Ramos (cell line): ENCODE data around the gene PSMD1.

ENCODE experiments used
- in situ Hi-C: fragments of 300-500 bp; cut with MboI; formaldehyde crosslinking; loops from one replicate; pipeline ENCODE4 v1.14.3; 2022; ENCODE audit warnings: low sequenced_read_pairs; ENCODE audit not compliant: unreplicated experiment

Gene PSMD1

DNA sequence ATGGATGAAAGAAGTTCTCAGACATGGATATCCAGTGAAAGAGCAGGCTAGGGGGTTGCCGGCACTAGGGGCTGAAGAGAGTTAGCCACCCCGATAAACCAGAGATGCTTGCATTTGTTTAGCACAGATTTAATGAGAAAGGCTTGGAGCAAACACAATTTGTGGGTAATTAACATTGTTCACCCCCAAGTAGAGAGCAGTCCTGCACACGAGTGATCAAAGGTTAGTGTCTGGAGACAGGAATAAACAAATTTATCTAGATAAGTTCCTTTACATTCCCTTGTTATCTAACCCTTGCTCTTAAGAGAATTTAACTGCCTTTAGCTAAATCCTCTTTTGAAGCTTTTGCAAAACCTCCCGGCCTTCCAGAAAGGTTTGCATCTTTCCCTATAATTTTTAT is 44.3 kb downstream of the PSMD1 start:
- in situ Hi-C loops = loop anchor here (25.0 kb wide), 1 partner anchor 311 kb away; no protein-coding TSS in a partner anchor

DNA sequence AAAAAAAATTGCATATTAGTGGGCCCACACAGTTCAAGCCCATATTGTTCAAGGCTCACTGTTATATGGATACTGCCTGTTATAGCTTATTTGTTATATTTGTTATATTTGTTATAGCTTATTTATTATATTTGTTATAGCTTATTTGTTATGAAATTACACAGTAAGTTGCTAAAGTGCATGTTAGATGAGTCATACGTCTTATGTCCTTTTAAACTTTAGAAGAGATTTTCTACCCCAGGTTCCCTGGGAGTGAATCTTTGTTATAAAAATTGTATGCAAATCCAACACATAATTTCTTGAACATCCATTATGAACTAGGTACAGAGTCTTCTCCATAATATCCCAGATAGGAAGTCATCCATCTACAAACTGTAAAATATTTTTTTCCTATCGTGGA is 46.1 kb downstream of the PSMD1 start:
- in situ Hi-C loops = loop anchor here (25.0 kb wide), 1 partner anchor 310 kb away; no protein-coding TSS in a partner anchor

DNA sequence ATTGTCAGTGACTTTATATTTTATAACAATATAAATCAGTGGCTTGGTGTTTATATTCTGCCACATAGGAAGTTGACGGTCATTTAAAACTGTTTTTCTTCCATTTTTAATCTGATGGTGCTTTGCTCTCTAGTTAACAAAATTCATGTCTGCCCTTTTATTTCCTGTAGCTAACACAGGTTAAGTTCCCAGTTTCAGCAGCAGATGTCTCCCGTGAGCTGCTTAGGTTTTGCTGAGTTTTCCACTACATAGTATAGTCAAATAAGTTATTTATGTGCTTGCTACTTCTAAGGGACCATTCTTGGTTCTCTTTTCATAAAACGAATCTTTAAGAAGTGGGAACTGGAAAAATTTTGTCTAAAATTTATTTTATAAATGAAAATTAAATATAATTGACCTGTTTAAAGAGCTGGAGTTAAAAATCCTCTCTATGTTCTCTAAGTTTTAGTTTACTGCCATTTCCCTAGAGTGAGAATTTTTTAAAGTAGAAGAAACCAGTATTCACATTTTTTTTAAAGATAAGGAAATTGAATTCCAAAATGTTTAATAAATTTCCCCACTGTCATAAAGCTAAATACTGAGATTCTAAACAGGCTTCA is 47.5 kb downstream of the PSMD1 start:
- in situ Hi-C loops = loop anchor here (25.0 kb wide), 1 partner anchor 308 kb away; no protein-coding TSS in a partner anchor

DNA sequence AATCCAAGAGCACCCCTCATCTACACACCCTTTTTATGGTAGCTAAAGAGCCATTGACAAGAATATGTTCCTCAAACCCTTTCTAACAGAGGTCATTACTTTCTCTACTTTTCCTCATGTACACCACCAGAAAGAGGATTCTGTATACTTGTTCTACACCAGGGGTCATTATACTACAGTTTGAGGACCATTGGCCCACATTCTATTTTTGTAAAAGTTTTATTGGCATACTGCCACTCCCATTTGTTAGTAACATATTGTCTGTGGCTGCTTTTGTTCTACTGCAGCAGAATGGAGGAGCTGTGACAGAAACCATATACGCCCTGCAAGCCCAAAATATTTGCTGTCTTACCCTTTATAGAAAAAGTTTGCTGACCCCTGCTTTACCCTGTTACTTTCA is 53.9 kb downstream of the PSMD1 start:
- in situ Hi-C loops = loop anchor here (25.0 kb wide), 1 partner anchor 302 kb away; no protein-coding TSS in a partner anchor

DNA sequence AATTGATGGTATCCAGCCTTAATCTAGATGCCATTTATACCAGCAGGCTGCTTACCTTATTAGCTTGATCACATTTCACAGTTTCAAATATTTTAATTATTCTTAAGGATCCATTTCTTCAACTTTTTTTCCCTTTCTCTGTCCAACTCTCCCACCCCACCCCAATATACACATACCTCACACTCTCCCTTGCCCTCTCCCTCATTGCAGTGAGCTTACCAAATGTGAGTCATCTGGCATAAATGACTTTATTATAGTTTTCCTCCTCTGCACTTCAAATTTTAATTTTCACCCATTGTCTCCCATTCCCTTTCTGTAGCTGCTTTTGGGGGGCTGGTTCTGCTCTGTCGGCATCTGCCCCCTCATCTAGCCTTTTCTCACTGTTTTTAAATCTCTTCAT is 55.3 kb downstream of the PSMD1 start:
- in situ Hi-C loops = loop anchor here (25.0 kb wide), 1 partner anchor 300 kb away; no protein-coding TSS in a partner anchor

DNA sequence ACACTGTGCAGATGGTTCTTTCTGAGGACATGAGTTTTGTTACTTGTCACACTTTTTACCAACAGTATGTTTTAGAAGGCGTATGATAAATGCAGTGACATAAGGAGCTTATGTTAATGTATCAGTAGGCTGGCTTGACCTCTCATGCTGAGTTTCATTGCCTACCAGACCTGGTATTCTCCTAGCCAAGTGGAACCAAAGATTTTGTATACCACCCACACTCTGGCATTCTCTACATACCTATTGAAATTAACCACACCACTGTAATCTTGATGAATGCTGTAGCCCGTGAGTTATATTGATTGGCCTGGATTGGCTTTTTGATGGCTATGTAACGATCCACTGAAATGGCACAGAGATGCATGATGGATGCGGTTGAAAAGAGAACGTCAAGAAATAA is 56.8 kb downstream of the PSMD1 start:
- in situ Hi-C loops = loop anchor here (25.0 kb wide), 1 partner anchor 299 kb away; no protein-coding TSS in a partner anchor

DNA sequence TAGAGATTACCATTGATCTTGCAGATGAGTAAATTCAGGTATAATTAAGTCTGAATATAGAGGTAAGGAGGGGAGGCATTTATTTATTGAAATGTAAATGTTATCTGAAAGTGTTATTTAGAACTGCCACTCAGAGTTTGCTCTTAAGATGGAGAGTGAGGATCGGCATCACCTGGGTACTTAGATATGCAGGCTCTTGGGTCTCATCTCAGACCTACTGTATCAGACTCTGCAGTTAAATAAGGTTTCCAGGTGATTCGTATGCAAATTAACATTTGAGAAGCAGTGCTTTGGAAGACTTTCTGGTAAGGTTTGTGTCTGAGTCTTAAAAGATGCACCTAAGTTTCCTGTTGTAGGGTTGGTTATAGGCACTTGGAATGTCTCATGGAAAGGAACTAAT is 59.0 kb downstream of the PSMD1 start:
- in situ Hi-C loops = loop anchor here (25.0 kb wide), 1 partner anchor 297 kb away; no protein-coding TSS in a partner anchor

DNA sequence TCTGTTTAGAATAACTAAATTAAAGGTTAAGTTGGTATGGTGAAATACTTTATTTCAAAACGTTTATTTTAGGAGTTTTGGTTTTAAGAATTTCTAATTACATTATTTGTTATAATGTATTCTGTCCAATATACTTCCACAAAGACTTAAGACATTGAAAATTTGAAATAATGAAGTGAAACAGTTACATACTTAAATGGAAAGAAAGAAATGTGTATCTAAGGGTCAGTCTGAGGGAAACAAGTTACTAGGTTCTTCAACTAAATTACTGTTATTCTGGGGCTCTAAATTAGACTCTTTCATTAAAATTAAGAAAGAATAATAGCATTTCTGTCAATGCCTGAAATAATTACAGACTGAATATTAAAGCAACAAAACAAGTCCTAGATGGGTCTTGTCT is 60.5 kb downstream of the PSMD1 start:
- in situ Hi-C loops = loop anchor here (25.0 kb wide), 1 partner anchor 295 kb away; no protein-coding TSS in a partner anchor

DNA sequence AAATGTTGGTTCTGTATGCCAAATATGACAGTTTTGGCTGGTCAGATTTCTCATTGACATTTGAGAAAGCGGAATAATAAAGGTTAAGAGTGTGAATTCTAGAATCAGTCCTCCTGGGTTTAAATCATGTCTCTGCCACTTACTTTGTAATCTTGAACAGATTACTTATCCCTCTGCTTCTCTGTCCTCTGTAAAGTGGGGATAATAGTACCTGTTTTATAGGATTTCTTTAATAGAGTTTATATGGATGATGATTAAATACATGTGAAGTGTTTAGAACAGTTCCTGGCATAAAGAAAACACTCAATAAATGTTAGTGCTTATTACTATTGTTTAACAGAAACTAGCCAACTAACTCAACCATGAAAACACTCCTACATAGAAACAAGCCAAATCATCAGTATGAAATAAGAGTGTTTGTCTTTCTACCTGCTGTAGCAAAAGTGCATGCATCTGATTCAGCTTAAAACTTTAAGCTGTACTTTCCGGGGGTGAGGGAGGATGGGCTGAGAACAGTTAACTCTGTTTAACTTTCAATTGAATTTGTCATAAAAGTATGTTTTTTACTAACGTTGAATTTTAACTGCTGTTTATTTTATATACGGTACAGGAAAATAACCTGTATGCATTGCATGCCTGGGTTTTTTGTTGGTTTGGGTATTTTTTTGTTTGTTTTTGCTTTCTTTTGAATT is 61.4 kb downstream of the PSMD1 start:
- in situ Hi-C loops = loop anchor here (25.0 kb wide), 1 partner anchor 294 kb away; no protein-coding TSS in a partner anchor

DNA sequence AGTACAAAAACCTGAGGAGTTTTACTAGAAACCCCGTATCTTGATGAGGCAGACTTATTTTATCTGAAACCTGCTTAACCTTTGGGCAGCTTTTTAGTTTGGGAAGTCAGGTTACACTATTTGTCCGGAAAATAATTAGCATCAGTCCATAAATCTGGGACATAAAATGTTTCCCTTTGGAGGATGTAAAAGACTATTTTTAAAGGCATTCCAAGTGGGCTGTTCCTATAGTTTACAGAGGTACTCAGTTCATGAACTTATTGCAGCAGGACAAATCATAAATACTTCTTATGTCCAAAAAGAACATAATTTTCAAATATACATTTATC is 61.9 kb downstream of the PSMD1 start:
- in situ Hi-C loops = loop anchor here (25.0 kb wide), 1 partner anchor 294 kb away; no protein-coding TSS in a partner anchor

DNA sequence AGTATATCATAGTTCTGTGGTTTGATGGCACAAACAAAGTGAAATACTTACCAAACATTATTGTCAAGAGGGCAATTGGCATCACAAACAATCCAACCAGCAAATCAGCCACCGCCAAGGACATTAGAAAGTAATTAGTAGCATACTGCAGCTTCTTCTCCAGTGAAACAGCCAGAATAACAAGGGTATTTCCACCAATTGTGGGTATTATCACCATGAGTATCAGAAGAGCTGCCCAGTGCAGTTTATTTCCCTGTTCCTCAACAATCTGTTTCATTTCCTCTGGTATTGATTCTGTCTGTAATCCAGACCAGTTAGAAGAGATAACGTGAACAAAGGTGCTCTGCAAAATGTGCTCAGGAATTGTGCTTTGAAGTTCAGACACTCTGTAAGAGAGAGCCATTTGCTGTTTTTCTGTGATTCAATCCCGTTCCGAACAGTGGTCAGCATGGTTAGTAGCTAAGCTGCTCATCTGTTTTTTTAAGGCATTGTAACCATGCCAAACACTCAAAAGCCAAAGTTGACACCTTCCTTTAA is 66.8 kb downstream of the PSMD1 start:
- in situ Hi-C loops = loop anchor here (25.0 kb wide), 1 partner anchor 289 kb away; no protein-coding TSS in a partner anchor

DNA sequence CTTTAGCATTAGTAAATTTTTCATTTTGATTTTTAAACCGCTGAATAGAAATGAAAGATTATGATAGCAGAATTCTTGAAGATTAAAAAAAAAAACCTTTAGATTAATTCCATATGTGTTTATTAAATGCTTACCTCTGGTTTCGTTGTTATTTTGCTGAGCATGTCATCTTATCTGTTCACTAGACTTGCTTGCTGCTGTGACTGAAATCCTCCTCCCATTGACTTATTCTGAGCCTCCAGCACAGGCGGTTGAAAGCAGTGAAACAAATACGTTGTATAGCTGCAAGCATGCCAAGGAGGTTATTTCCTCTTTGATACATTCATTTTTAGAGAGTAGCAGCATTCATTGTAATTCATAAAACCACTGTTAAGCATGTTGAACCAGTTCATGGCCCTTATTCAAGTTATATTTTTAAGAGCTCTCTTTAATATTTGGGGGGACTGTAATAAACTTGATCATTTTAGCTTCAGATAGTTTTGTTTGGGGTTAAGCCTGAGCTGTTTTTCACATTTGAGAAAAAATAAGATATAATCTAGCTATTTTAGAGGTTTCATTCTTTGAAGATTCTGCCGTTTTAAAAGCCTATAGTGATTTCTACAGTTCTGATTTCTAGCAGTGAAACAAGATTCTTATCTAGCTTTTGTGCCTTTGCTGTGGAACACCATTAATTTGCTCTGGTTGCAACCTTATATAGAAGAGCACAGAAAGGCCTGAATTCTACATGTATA is 68.3 kb downstream of the PSMD1 start, which contains the start of gene HTR2B:
Gene HTR2B, minus strand, starts transcription at position 205 of the 731 bp plus-strand sequence. CDS start 1,278 bp downstream, outside the sequence.
- in situ Hi-C loops = loop anchor here (25.0 kb wide), 1 partner anchor 287 kb away; no protein-coding TSS in a partner anchor

DNA sequence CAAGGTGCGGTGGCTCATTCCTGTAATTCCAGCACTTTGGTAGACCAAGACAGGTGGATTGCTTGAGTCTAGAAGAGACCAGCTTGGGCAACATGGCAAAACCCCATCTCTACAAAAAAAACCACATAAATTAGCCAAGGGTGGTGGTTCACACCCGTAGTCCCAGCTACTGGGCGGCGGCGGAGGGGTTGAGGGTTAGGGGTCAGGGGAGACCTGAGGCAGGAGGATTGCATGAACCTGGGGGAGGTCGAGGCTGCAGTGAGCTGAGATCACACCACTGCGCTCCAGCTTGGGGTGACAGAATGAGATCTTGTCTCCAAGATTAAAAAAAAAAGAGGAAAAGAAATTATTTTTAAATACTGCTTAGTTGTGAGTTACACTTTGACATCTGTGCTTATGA is 69.5 kb downstream of the PSMD1 start:
- in situ Hi-C loops = no loop called here

DNA sequence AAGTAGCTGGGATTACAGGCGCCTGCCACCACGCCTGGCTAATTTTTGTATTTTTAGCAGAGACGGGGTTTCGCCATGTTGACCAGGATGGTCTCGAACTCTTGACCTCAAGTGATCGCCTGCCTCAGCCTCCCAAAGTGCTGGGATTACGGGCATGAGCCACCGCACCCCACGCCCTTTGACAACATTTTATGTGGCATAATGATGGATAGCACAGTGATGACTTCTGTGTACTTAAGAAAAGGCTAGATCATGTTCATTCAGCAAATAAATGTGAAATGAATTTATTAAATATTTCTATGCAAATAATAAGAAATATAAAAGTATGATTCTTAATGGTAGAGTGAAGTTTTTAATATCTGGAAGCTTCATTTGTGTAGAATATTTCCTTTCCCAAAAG is 70.8 kb downstream of the PSMD1 start:
- in situ Hi-C loops = no loop called here

DNA sequence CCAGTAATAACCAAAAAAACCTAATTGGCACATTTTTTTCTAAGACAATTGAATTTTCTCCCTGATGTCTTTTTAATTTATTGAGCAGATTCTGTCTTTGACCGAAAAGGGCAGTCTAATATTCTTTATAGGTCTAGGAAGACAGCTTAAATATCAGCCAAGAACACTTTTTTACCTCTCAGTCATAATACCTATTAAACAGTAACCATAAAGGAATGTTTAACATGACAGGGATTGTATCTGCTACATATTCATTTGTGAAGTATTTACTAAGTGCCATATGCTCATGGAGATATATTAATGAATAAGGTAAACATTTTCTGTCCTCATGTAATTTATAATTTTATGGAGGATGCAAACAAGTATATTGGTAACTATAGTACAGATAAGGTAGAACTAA is 71.3 kb downstream of the PSMD1 start:
- in situ Hi-C loops = no loop called here

DNA sequence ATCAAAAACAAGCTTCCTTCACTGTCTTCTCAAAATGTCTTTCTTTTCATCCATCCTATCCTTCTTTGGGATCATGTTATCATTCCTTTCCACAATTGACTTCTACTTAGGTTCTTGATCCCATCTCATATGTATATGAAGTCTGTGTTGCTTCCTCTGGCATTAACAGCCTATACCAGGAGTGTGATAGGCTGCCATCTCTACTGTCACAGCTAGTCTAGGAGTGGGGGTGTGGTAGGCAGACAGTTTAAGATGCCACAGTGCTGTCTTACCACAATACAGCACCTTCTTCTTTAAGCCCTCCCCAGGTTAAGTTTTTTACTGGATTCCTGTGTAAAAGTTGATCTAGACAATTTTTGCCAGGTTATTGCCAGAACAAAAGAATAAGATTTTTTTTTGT is 71.9 kb downstream of the PSMD1 start:
- in situ Hi-C loops = no loop called here

DNA sequence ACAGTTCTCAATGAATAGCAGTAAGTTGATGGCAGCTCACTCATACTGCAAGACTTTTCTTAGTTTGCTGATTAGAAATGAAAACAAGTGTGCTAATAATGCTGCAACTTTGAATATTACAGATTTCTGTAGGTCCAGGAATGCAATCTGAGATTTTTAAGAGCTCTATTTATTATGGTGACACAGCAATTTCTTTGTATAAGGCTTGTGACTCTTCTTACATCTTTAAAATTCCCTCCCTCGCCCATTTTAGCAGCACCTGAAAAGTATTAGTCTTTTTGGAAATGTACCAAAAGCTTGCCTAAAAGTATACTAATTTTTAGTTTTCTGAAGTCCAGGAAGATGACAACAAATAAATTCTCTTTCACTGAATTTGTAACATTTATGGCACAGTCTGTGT is 72.5 kb downstream of the PSMD1 start:
- in situ Hi-C loops = no loop called here

DNA sequence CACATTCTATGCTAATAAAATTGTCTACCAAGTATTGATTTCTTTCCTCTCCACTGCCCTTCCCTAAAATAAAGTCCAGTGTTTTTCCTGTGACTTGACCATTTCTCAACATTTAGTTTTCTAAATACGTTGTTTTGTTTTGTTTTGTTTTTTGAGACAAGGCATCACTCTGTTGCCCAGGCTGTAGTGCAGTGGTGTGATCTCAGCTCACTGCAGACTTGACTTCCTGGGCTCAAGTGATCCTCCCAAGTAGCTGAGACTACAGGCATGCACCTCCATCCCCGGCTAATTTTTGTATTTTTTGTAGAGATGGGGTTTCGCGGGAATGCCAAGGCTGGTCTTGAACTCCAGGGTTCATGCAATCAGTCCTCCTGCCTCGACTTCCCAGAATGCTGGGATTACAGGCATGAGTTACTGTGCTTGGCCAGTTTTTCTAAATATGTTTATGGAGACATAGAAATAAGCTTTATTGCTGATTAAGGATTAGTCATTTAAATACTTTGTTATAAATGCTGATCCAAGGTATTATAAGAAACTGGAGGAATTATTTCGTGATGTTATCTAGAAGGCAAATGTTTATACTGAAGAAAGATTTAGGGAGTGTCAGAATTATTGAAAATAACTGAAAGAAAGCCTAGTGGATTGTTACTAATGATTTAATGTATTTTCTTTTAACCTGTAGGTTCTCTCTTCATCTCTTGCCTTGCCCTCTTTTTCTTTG is 73.8 kb downstream of the PSMD1 start:
- in situ Hi-C loops = no loop called here

DNA sequence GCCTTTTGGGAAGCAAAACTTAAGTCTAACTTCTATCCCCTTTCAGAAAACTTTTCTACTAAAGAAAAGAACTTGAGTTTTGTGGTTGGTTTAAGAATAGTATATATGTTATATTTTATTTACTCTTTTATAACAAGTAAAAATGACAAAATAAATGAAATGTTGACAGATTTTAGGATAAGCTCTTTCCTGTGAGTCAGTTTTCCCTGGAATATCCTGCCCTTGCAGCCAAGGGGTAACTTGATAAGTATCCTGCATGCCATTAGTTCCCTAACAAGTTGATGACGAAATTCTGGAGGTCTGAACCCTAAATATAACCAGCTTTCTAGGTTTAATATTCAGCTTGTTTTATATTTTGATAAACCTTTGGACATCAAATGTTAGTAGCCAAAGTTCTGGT is 75.5 kb downstream of the PSMD1 start:
- in situ Hi-C loops = no loop called here
